Activated CD4-positive, alpha-beta T cell treated with anti-CD3 and anti-CD28 coated beads, Interleukin-2, Interleukin-6, amounts not matched to agents 100 ng/mL and 50 ng/mL, durations not matched to agents 16 hours and 8 hours (primary cell): ENCODE data around the gene GFRA1.

Experiments used
- DNase-seq: peaks from one replicate; pipeline ENCODE4 v3.0.0-alpha.2; 2020

Gene GFRA1

GRCh38 chr10:116121640-116122525 is 151.1 kb downstream of the GFRA1 start:
- DNase-seq = no peak

GRCh38 chr10:116120688-116121455 is 152.1 kb downstream of the GFRA1 start:
- DNase-seq = no peak

- no peak for DNase-seq
Measured at GRCh38 chr10:116118847-116119246, 154.2 kb downstream of the GFRA1 start.

- no peak for DNase-seq
Measured at GRCh38 chr10:116115797-116116196, 157.2 kb downstream of the GFRA1 start.

- no peak for DNase-seq
Measured at GRCh38 chr10:116115036-116115641, 157.9 kb downstream of the GFRA1 start.

GRCh38 chr10:116113721-116114501 is 159.1 kb downstream of the GFRA1 start:
- DNase-seq = no peak

GRCh38 chr10:116112232-116113231 is 160.5 kb downstream of the GFRA1 start:
- DNase-seq = no peak

- DNase-seq = no peak
Measured at GRCh38 chr10:116111483-116112095, 161.4 kb downstream of the GFRA1 start.

GRCh38 chr10:116110736-116111135 is 162.3 kb downstream of the GFRA1 start:
- DNase-seq = no peak

GRCh38 chr10:116109881-116110280 is 163.1 kb downstream of the GFRA1 start:
- no peak for DNase-seq

GRCh38 chr10:116109481-116109880 is 163.5 kb downstream of the GFRA1 start:
- no peak for DNase-seq

GRCh38 chr10:116108095-116108494 is 164.9 kb downstream of the GFRA1 start:
- no peak for DNase-seq

GRCh38 chr10:116106611-116107010 is 166.4 kb downstream of the GFRA1 start:
- DNase-seq = no peak

- DNase-seq = no peak
Measured at GRCh38 chr10:116105264-116105663, 167.7 kb downstream of the GFRA1 start.

- no peak for DNase-seq
Measured at GRCh38 chr10:116104210-116104932, 168.6 kb downstream of the GFRA1 start.

- DNase-seq = no peak
Measured at GRCh38 chr10:116103668-116104067, 169.3 kb downstream of the GFRA1 start.

GRCh38 chr10:116101616-116102315 is 171.2 kb downstream of the GFRA1 start:
- no peak for DNase-seq

- DNase-seq = no peak
Measured at GRCh38 chr10:116100984-116101383, 172.0 kb downstream of the GFRA1 start.

GRCh38 chr10:116099023-116099420 is 174.0 kb downstream of the GFRA1 start:
- no peak for DNase-seq
